ENCODE results near the gene PLEKHB2.
A peak's percentile ranks its signal among the peaks of the same experiment; 100 is the strongest.
"Not testable (repeated sequence)": the region's sequence is repeated elsewhere in the genome, so short reads cannot be mapped to it uniquely, and the experiment has no call there.

Gene PLEKHB2

GRCh38 chr2:131105156-131105949 lies at the start of gene PLEKHB2:
Gene PLEKHB2 (plus strand): TSS chr2:131105336. CDS start chr2:131120942, 15,606 bp downstream.
- DNase-seq, result peak; percentile 98

- no peak for DNase-seq
These were observed 48.8 kb upstream of the PLEKHB2 start for GRCh38 chr2:131056204-131056931.

GRCh38 chr2:131056932-131057287 lies 48.2 kb upstream of the PLEKHB2 start:
- no peak for DNase-seq

GRCh38 chr2:131058214-131058843 lies 46.8 kb upstream of the PLEKHB2 start:
- no peak for DNase-seq

- DNase-seq, result no peak
These were observed 46.2 kb upstream of the PLEKHB2 start for GRCh38 chr2:131058920-131059319.

- no peak for DNase-seq
These were observed 41.4 kb upstream of the PLEKHB2 start for GRCh38 chr2:131063501-131064283.

GRCh38 chr2:131064589-131065512 lies 40.3 kb upstream of the PLEKHB2 start:
- DNase-seq, result no peak

GRCh38 chr2:131067465-131068125 lies 37.5 kb upstream of the PLEKHB2 start:
- no peak for DNase-seq

- not testable (repeated sequence) for DNase-seq
These were observed 37.0 kb upstream of the PLEKHB2 start for GRCh38 chr2:131068172-131068571.

GRCh38 chr2:131075578-131075977 lies 29.6 kb upstream of the PLEKHB2 start:
- DNase-seq, result not testable (repeated sequence)

GRCh38 chr2:131076707-131077106 lies 28.4 kb upstream of the PLEKHB2 start:
- DNase-seq, result no peak

GRCh38 chr2:131077182-131077846 lies 27.8 kb upstream of the PLEKHB2 start:
- DNase-seq, result no peak

- no peak for DNase-seq
These were observed 27.2 kb upstream of the PLEKHB2 start for GRCh38 chr2:131077966-131078365.

GRCh38 chr2:131079931-131080330 lies 25.2 kb upstream of the PLEKHB2 start:
- not testable (repeated sequence) for DNase-seq

GRCh38 chr2:131081190-131081589 lies 23.9 kb upstream of the PLEKHB2 start:
- no peak for DNase-seq

GRCh38 chr2:131085646-131086045 lies 19.5 kb upstream of the PLEKHB2 start:
- DNase-seq, result no peak

- no peak for DNase-seq
These were observed 12.6 kb upstream of the PLEKHB2 start for GRCh38 chr2:131092458-131093005.

GRCh38 chr2:131093006-131093695 lies 12.0 kb upstream of the PLEKHB2 start, which contains the start of gene FAM168B:
Gene FAM168B (minus strand): TSS chr2:131093460. CDS start chr2:131082646, 10,814 bp downstream.
- peak; percentile 94 for DNase-seq

- no peak for DNase-seq
These were observed 11.3 kb upstream of the PLEKHB2 start for GRCh38 chr2:131093696-131094462.
